Measurements from ENCODE around the gene ETFB. TPM values are rescaled to one million over a fixed set of nuclear protein-coding genes. Genes with fewer than 3 reads are reported as not detected.

Gene ETFB
- total and polyA plus RNA-seq, 9 of the 15 experiments (the other 6 are each of a cell fraction or from before 2014, with no cell fraction given), result 18.1 to 143 (median 96.1) TPM

GRCh38 chr19:51366389-51367254 is 434 bp upstream of the ETFB start (continued):
- TF ChIP-seq MTA2 (IDR thresholded peaks at IDR 0.05; ENCODE audit: low read depth), result 0 out of 2 replicates have a peak, but pooled peaks have one; percentile 31

- 13% methylated on average over 10 of the region's 10 CpGs for WGBS (ENCODE audit: insufficient coverage, low coverage, missing lambda C conversion rate)
- 0 out of 2 replicates have a peak, but pooled peaks have one; percentile 6 for TF ChIP-seq SOX6 (IDR thresholded peaks at IDR 0.05)
- TF ChIP-seq CTCF (IDR thresholded peaks at IDR 0.05 in 2 of 3, conservative IDR thresholded peaks at IDR 0.05 in 1 of 3; ENCODE audit: insufficient read depth in 2 of 3, low read depth in 1 of 3, low read length in 3 of 3), result peak in 2 of 3 experiments; percentile 22 to 26; a peak in 3 of 6 replicates
- TF ChIP-seq NEUROD1 (IDR thresholded peaks at IDR 0.05; ENCODE audit: borderline replicate concordance, low read depth, low read length, partially characterized antibody), result peak; percentile 32
- TF ChIP-seq RBBP5 (IDR thresholded peaks at IDR 0.05; ENCODE audit: borderline replicate concordance, insufficient read depth, low read length, poor library complexity, severe bottlenecking), result peak; percentile 17
- 0 out of 2 replicates have a peak, but pooled peaks have one; percentile 58 for TF ChIP-seq PURB (CRISPR knock-in tag; IDR thresholded peaks at IDR 0.05; ENCODE audit: low read depth)
- peak; percentile 29 to 68; a peak in 2 of 4 replicates for TF ChIP-seq FOXK2 (conservative IDR thresholded peaks at IDR 0.05 in 1 of 2, IDR thresholded peaks at IDR 0.05 in 1 of 2; ENCODE audit: low read depth in 2 of 2)
- no peak for TF ChIP-seq COPS2 (conservative IDR thresholded peaks at IDR 0.05)
- TF ChIP-seq ZBTB1 (CRISPR knock-in tag; IDR thresholded peaks at IDR 0.05; ENCODE audit: borderline replicate concordance, low read depth), result 0 out of 2 replicates have a peak, but pooled peaks have one; percentile 4
- no peak for TF ChIP-seq NR4A1 (CRISPR knock-in tag; IDR thresholded peaks at IDR 0.05)
- TF ChIP-seq NR4A1 (tag; IDR thresholded peaks at IDR 0.05), result 0 out of 2 replicates have a peak, but pooled peaks have one; percentile 18
- no peak for TF ChIP-seq ATF1 (CRISPR knock-in tag; IDR thresholded peaks at IDR 0.05)
- TF ChIP-seq ATF1 (tag; IDR thresholded peaks at IDR 0.05), result peak; percentile 9; the same call in 1 of the 2 replicates
- 0 out of 2 replicates have a peak, but pooled peaks have one; percentile 6 for TF ChIP-seq JUND (IDR thresholded peaks at IDR 0.05; ENCODE audit: borderline replicate concordance, low read depth, low read length)
- TF ChIP-seq JUND (tag; IDR thresholded peaks at IDR 0.05; ENCODE audit: borderline replicate concordance, low read depth, low read length), result no peak
- TF ChIP-seq STAG1 (CRISPR knock-in tag; IDR thresholded peaks at IDR 0.05; ENCODE audit: borderline replicate concordance), result no peak
- TF ChIP-seq KAT7 (CRISPR knock-in tag; IDR thresholded peaks at IDR 0.05; ENCODE audit: borderline replicate concordance), result peak; percentile 55; the same call in 1 of the 2 replicates
Measured at GRCh38 chr19:51365211-51365964, 800 bp downstream of the ETFB start.

More at GRCh38 chr19:51365211-51365964, 800 bp downstream of the ETFB start:
- Histone ChIP-seq H3K9me3 (replicated peaks; ENCODE audit: control insufficient read depth, insufficient read depth, low read depth, low read length) (no peaks in the 10 kb centered on the region), H3K27me3 (ENCODE audit: control insufficient read depth in 2 of 2, insufficient read depth in 2 of 2, low read length in 2 of 2) (no peaks in the 10 kb centered on the region), H3K36me3 (ENCODE audit: control insufficient read depth, insufficient read depth, low read length) (no peaks in the 10 kb centered on the region; the same call in 2 of the 3 replicates), H3K79me2 (ENCODE audit: control insufficient read depth, insufficient read depth, low read length) (peaks cover 61% of the 10 kb centered on the region), H3K9me1 (ENCODE audit: control insufficient read depth, insufficient read depth, low read length) (no peaks in the 10 kb centered on the region), H3K4me3 (peak overlapping the region; percentile 75), H3K4me1 (replicated peaks in 1 of 2; ENCODE audit: control insufficient read depth in 2 of 2, insufficient read depth in 2 of 2, low read length in 2 of 2) (peaks cover 28 to 50% of the 10 kb centered on the region in 2 experiments), H3K4me2 (ENCODE audit: insufficient read depth, low read length) (peak overlapping the region; percentile 96), H3K9ac (ENCODE audit: insufficient read depth in 1 of 2, low read depth in 2 of 2, low read length in 2 of 2) (peak overlapping the region; percentile 96), H2AFZ (ENCODE audit: low read depth, low read length) (peak overlapping the region; percentile 82), H3K27ac (ENCODE audit: extremely low read depth, low read depth, low read length) (peak overlapping the region; percentile 92), H4K20me1 (replicated peaks; ENCODE audit: control insufficient read depth, insufficient read depth, low read length) (no peaks in the 10 kb centered on the region)
- CTCF ChIA-PET (ENCODE audit: low intra/inter-chr PET ratio), result no interaction called here
- ATAC-seq (peak; percentile 6), FAIRE-seq (peak; percentile 78), DNase-seq (ENCODE audit: extremely low read depth in 1 of 4, low spot score in 3 of 4) (peak in 3 of 4 experiments; percentile 47 to 70 (median 49))
- in situ Hi-C loops (cut with MboI), result no loop called here
- no TSS peak for BruUV-seq (replicated peaks)
- intact Hi-C loops (cut with micrococcal nuclease), result no loop called here
- POLR2A ChIA-PET, result interaction anchor here (0.6 to 2.2 kb wide), 10 partner anchors 9 to 55 kb away, joined by 3 to 13 read pairs (median 4); partner anchors contain the start of gene VSIG10L

Data from K562 (cell line).